HPDE6-E6E7 (cell line): ENCODE results near the gene VAV3.

Experiments
- DNase-seq: peaks from one replicate; pipeline ENCODE4 v3.0.0; 2011; ENCODE audit warnings: missing footprints; ENCODE audit errors: extremely low spot score

Gene VAV3

DNA sequence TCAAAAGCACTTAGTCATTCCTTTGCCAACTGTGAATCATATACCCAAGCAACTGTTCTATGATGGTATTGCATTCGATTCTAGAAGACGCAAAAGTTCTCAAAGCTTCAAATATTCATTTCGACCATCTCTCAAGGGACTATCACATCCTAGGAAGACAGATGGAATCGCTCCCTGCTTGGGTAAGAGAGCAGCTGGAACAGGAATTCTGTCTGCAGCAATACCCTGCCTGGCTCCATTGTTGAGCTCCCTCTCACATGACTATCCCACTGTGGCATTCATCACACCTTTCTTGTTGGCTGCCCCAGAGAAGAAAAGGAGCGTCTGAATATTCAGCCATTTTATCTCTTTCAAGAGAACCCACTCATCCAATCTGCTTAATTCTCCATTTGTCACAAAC, 426.5 kb downstream of the VAV3 start:
- DNase-seq = no peak

DNA sequence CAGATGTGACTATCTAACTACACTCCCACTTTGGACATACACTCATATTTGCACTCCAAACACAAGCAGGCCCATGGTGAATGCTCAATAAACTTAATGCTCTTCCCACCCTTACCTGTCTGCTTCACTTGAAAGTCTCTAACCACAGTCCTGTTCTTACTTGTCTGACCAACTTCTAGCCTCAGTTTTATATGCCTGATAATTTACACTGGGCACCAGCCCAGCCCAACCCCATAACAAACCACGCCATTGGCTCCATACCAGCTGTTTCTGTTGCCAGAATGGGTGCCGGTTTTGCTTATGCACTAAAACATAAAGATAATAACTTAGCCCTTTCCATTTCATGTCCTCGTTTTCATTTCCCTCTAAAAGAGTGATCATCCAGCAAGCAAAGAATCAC, 428.7 kb downstream of the VAV3 start:
- peak; percentile 42 for DNase-seq

DNA sequence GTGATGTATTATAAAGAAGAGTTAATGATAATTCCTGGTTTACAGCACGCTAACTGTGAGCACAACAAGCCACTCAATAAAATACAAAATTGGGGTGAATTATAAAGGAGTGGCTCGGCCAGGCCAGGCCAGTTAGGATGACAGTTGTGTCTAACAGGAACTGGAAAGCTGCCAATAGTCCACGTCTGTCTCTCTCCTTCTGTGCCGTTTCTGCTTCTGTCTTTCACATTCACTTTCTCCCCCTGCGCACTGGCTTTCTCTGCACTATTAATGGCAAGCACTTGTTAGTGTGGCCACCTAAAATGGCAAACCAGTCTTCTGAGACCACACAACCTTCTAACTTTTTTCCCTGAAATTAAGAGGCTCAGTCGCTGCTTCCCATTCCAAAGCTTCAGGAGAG, 429.9 kb downstream of the VAV3 start:
- no peak for DNase-seq

DNA sequence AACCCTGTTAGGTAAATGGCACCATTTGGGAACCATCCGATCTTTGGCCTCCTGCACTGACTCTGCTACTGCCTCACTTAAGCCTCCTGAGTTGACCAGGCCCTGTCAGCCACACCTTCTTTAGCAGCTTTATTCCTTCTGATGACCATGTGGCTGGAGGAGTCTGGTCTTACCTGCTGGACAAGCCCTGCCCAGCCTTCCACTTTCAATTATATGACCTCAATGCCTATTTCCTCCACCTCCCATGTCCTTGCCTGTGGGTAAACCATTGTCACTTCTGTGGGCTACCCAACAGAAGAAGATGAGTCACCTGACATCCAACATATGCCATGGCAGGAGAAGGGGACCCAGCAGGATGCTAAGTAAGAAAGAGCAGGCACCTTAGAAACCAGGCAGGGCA, 430.3 kb downstream of the VAV3 start:
- no peak for DNase-seq

DNA sequence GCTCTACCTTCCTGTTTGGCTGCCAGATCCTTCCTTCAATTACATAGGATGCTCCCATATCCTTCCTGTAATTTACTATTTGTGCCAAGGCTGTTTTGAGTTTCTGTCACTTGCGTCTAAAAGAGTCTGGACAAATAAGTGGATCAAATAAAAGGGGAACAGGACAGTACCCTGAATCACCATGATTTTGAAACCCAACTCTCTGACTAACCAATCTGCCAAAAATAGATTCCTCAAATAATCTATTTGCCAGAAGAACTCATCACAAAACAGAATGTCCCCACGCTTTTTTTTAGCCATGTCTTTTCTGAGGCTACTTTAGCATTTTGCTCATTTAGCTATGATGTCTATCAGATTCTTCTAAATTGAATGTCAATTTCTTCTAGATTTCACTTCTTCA, 431.5 kb downstream of the VAV3 start:
- DNase-seq = no peak

DNA sequence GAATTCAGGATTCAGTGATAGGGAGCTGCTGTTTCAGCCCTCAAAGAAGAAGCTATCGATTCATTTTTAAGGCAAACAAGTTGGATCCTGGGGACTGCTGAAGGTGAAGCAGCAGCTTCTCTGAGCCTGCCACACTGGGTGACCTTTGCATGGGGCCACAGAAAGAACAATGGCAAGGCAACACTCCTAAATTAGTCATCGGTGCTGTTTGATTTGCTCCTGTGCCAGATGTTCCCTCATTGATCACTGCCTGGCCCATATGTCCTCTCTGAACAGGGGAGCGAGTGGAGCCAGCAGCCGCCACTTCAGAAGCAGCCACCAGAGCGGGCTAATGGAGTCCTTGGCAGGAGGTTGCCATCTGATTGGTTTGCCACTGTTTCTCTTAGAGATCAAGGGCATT, 432.7 kb downstream of the VAV3 start:
- DNase-seq = peak; percentile 25

DNA sequence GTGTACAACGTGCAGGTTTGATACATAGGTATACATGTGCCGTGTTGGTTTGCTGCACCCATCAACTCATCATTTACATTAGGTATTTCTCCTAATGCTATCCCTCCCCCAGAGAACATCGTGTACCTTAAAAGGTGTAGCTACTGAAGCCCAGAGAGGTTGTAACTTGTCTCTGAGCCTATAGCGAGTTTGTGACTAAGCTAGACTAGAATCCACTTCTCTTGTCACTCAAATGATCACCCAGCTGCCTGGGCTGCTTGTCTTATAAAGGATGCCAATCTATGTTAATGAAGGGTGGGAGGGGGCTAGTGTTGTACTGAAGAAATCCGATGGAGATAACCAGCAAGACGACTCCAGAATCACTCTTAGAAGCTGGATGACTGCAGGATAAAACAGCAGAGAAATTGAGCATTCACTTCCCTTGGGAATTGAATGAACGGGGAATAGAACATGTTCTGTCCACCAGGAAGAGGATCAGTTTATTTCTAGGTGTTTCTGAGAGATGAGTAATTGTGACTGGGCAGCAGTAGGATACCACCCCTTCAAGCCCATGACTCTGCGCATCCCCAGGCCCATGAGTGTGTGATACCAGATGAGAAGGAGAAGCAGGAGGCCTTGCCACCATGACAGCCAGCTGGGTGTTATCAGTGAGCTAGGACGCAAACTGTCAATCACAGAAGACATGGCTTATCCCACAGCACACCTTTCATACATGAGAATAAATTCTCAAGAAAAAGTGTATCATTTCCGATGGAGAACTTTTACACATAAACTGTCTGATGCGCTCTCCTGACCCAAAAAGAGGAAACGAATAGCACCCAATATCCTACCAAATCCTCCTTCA, 433.7 kb downstream of the VAV3 start:
- DNase-seq = peak; percentile 54

DNA sequence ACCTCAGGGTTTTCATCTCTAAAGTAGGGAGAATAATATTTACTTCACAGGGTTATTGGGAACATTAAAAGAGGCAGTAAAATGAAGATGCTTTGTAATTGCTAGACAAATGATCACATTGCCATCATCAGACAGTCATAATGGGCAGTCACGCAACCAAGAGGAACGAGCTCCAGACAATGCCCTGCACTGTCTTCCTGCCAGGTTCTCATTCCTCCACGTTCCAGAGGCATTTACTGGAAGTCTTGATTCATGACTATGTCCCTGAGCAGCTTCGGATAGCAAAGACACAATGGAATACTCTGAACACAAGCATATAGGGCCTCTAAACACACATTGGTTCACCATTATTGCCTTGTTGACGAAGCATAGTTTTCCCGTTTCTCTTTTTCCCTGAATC, 434.4 kb downstream of the VAV3 start:
- no peak for DNase-seq

DNA sequence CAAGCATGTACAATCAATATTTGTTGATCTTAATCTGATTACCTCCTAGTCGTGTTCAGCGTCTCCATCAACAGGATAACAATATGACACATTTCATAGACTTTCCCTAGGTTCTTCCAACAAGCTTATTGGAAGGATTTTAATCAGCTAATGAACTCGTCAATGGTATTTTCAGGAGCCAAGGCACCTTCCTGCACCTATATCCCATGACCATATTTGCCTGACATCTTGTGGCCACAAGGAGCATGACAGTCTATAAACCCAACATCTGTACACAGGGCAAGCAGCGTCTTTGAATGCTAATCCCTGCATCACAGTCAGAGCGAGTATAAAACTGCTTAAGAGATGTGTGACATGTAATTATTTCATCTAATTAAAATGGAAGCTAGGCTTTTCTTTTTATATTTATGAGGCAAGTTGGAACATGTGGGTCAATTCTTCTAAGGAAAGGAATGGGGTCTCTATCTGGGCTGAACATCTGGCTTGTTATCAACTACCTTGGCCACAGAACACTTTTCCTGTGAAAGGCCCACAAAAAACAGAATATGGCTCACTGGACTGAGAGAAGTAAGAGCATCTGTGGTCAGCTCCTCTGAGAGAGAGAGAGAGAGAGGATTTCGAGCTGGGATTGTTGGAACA, 435.4 kb downstream of the VAV3 start:
- peak; percentile 51 for DNase-seq

DNA sequence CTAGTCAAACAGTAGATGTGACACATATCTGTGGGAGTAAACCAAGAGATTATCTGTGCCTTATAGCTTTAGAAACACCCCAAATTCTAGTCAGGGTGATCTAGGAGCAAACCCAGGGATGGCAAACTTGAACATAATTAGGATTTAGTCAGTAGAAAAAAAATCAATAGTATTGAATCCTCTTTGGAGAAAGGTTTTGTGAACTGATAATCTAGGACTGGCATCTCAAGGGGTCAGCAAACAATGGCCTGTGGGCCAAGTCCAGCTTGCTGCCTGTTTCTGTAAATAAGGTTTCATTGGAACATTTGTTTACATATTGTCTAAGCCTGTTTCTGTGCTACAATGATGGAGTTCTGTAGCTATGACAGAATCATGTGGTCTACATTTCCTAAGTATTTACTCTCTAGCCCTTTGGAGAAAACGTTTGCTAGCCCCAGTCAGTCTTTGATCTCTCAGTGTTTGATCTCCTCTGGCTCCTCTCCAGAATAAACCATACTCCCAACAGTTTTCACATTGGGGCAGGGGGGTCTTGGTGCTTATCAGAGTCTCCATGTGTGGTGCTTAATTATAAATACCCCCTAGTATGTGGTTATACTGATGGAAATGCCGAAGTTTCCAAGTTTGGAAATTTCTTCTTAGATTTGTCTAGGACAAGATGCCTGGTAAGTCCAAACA, 438.3 kb downstream of the VAV3 start:
- no peak for DNase-seq

DNA sequence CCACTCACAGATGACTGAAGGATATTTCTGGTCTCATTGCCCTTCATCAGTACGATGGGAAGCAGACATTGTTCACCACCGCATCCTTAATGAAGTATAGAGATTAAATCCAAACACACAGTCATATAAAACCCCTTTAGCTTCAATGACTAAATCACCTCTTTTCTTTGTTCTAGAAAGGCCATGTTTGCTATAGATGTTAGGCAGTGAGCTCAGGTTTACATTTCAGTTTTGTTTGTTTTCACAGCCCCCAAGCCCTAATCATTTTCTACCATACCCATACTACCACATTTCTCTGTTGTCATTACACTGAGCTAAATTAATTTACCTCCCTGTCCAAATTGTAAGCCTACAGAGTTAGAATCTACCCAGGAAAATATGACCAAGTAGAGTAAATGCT, 439.0 kb downstream of the VAV3 start:
- no peak for DNase-seq

DNA sequence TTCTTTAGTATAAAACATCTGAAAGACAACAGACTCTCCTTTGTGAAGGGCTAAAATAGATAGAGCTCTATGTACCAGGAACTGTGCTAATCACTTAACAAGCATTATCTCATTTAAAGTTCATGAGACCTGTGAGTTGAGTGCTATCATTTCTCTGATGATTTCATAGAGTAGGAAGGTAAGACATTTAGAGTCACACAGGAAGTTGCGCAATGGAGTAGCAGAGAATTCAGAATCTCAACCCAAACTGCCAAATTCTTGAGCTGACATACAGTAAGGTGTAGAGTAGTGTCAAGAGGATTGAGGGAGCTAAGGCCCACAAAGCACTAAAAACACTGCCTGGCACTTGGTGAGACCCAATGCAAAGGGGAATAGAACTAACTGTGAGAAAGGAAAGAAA, 439.8 kb downstream of the VAV3 start:
- DNase-seq = no peak

DNA sequence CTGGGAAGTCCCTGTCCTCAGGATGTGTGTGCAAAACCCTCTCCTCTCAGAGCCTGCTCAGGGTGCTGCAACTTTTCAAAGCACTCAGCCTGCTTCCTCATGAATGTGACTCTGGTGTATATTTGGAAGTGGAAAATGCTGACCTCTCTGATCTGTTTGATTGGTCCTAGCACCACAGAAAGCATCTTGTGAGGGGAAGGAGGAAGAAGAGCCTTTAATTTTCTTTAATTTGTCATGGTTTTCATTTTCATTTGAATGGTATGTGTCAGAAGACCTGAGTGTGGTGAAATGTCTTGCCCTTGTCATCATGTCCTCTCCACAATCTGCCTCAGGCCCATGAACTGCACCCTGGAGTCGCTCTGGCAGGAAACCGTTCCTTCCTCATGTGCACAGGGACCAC, 440.7 kb downstream of the VAV3 start:
- no peak for DNase-seq

DNA sequence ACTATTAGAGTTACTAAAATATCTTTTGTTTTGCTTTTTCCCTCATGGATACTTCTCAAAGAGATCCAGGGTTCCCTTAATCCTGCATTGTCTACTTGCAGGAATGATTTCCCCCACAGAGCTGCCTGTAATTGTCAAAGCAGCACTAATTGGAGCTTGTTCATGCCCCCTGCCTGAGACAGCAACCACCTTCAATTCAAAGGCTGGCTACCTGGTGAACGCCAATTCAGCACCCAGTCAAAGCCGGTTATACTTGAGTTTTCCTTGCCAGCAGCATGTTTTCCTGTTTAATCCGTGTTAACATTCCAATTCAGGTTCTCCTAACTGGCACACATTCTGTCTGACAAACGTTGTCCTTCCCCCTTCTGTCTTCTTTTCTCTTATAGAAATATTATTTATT, 441.2 kb downstream of the VAV3 start:
- no peak for DNase-seq

DNA sequence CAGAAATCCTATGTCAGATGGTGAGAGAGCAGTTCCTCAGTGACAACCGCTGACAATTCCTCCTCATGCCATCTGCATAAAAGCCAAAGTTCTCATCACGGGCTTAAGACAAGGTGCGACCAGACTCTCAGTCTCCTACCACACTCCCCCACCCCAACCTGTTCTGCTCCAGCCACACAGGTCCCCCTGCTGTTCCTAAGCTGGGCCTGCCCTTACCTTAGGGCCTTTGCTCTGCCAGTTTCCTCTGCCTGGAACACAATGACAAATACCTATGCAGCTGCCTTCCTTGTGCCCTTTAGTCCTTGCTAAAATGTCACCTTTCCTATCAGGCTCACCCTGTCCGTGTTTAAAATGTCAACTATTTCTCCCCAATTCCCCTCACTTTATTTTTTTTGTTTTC, 441.9 kb downstream of the VAV3 start:
- no peak for DNase-seq
